ENCODE measurements around the gene KCNJ11.

The KCNJ11 gene

DNA sequence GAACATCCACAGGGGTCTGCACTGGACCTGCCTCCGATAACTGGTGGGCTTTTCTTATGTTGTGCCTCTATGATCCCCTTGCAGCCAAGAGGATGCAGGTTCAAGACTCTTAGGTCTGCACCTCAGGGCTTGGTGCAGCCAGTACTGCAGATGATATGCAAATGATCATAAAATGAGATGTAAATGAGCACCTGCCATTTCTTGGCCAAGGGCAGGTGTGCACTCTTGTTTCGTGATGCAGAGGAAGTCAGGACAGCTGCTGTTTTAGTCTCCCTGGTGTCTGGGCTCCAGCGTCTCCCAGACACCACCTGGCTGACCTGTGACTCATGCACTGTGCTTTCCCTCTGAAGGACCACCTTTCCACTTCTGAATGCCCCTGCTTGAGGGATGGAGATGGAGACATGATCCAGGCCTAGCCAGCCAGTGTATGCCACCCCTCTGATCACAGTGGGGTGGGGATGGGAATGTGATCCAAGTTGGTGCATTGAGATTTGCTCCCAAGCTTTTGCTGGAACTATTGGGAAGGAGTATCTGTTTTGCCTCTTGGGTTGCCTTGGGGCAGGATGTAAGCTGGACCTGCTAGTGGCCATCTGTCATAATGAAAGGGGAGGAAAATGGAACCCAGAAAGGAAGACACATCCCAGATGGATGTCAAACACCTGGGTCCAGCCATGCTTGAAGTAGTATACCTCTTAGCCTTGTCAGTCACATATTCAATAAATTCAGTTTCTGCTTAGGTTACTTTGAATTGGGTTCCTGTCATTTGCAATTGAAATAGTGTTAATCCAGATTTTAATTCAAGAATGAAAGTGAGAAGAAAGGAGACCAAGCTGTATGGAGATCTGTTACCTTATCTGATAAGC, 3.3 kb upstream of the KCNJ11 start:
- no peak for DNase-seq (ENCODE audit: low read depth, low spot score)

DNA sequence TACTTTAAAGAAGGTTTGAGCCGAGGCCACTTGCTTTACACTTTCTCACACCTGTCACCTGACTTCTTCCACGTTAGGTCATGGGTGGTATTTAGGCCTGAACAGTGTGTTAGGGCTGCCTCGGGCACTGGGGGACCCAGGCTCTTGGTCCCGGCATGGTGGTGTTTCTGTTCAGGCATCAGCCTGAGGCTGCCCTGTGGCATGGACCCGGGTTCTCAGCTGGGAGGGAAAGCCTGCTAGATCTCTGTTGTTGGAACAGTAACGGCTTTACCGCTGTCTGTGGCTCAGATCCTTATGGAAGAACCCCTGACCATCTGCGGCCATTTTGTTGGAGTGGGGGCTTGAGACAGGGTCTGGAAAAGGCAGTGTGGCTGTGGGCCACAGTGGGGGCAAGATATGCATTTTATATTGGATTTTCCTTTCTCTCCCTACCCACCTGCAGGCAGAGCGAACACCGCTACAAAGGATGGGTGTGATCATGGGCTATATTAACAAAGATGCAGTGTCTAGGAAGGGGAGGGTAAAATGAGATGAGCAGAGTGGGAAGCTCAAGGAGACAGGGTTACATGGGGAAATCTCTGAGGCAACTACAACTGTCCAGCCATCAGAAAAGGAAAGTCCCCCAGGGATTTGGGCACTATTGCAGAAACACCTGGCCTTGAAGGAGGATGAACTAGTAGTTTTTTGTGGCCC, 1.6 kb upstream of the KCNJ11 start:
- DNase-seq (ENCODE audit: low read depth, low spot score), result no peak

DNA sequence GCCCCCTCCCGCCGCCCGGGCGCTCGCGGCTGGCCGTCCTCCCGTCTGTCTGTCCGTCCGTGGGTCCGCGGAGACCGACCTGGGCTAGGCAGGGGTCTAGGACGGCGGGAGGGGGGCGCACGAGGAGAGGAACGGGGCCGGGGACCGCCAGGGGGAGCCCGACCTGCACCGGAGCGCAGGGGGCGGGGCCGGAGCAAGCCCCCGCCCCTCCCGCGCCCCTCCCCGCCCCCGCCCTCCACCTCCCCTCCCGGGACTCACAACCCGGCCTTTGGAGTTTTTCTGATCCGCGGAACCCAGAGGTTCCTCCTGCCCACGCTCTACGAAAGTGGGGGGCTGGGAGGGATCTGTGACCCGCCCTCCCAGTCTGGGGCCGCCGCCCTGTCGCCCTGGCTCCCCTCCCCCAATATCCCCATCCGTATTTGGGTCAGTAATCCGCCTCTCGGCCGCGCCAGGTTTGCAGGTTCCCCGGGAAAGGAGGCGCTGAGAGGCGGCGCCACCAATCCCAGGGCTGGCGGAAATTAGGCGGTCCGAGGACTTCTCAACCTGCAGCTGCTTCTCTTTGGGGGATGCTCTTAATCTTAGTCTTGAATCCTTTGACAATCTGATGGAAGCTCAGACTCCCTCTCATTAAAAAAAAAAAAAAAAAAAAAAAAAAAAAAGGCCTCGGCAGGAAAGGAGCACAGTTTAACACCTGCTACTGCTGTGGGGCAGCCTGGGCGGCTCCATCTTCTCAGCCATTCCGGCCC, 925 bp upstream of the KCNJ11 start:
- DNase-seq (ENCODE audit: low read depth, low spot score), result no peak

DNA sequence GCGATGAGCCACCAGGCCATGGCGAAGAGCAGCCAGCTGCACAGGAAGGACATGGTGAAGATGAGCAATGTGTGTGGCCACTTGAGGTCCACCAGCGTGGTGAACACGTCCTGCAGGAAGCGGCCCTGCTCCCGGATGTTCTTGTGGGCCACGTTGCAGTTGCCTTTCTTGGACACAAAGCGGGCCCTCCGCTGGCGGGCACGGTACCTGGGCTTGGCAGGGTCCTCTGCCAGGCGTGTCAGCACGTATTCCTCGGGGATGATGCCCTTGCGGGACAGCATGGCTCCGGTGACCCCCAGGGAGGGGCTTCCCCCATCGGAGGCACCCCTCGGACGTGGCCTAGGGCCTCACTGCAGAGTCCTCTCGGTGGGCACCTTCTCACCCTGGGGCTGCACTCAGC, 648 bp downstream of the KCNJ11 start:
- no peak for DNase-seq (ENCODE audit: low read depth, low spot score)

DNA sequence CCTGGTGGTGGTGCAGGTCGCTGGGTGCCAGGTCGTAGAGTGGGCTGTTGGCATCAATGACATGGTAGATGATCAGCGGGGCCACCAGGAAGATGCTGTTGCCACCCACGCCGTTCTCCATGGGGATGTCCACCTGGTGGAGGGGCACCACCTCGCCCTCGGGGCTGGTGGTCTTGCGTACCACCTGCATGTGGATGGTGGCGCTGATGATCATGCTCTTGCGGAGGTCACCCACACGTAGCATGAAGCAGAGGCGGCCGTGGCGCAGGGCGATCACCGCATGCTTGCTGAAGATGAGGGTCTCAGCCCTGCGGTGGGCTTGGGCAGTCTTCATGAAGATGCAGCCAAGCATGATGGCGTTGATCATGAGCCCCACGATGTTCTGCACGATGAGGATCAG, 1.2 kb downstream of the KCNJ11 start:
- no peak for DNase-seq (ENCODE audit: low read depth, low spot score)

DNA sequence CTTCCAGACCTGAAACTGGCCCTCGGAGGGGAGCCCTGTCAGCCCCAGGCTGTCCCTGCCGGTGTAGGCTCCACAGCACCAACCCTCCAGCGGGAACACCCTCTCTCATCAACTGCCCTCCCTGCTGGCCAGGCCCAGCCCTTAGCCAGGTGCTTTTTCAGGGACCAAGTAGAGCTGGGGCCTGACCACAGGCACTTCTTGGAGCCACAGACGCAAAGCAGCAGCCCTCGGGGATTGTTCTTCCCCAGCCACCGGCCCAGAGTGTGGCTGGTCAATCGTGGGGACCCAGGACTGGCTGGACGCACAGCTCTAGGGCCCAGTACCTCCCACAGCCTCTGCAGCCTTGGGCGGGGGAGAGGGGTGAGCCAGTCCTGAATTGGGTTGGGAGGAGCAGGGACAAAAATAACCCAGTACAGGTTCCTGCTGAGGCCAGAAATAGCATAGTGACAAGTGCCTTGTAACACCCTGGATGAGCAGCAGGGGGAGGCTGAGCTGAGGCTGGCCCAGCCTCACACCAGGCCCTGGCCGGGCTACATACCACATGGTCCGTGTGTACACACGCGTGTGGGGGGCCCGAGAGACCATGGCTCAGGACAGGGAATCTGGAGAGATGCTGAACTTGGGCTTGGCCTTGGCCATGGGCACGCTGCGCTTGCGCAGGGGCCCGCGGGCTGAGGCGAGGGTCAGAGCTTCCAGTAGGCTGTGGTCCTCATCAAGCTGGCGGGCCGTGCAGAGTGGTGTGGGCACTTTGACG, 2.0 kb downstream of the KCNJ11 start:
- no peak for DNase-seq (ENCODE audit: low read depth, low spot score)

DNA sequence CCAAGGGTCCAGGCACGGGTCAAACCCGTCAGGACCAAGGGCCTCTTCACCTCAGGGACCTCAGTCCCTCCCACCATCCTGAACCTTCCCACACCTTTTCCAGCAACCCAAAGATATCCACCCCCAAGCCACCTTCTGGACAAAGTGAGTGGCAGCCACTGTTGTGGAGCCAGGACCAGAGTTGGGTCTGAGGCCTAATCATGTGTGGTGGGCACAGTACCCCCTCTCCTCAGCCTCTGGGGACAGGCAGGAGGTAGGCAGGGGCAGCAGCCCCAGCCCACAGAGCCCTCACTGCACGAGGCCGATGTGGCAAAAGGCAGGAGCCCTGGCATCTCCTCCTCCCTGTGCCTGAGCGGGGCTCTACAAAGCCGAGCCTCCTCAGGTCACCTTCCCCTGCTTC, 2.5 kb downstream of the KCNJ11 start:
- DNase-seq (ENCODE audit: low read depth, low spot score), result no peak

DNA sequence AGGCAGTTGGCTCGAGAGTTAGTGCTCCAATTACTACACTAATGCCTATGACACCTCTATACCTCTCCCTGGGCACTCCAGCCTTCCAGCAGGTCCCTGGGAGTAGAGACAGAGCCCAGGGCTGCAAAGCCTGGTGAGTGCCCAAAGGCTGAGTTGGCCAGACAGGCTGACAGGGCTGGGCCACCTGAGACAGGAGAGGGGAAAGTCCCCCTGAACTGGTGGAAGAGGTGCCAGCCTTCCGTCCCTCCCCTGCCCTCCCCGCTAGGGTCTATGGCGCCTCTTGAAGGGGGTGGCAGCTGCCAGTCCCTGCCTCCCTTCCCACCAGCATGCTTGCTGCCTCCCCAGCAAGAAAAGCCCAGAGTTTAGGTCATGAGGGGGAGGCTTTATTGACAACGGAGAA, 3.0 kb downstream of the KCNJ11 start:
- DNase-seq (ENCODE audit: low read depth, low spot score), result no peak

DNA sequence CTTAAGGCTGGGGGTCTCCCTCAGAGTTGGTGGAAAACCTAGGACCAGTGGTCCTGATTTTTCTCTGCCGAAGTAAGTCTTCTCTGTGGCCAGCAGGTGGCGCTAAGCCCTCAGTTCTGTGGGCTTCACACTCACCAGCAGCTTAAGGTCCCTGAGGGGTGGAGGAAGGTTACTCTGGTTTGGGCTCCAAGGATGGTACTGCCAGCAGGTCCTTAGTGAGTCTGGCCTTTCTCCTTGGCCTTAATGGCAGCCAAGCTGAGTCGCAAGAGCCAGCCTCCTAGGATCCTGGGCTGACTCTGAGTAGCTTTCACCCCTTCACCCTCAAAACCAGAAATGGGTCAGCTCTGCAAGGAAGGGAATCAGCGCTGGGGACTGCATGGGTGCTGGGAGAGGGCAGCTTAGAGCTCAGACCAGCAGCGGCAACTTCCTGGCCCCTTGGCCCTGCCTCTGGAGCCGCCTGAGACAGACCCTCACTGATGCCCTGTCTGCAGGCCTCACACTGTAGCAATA, 4.4 kb downstream of the KCNJ11 start:
- peak; percentile 34 for DNase-seq (ENCODE audit: low read depth, low spot score)

DNA sequence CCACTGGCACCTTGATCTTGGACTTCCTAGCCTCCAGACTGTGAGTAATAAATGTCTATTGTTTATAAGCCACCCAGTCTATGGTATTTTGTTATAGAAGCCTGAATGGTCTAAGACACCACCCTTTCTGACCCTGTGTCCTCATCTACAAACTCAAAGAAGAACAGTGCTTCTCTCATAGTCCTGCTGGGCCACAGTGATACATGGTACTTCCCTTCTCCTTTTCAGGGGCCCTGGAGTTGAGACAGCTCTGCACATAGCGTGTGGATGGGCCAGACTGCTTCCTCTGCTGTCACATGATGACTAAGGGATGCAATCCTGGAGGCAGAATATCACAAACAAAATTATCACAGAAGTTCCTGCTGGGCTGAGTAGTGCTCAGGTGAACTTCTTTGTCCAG, 5.0 kb downstream of the KCNJ11 start:
- no peak for DNase-seq (ENCODE audit: low read depth, low spot score)

DNA sequence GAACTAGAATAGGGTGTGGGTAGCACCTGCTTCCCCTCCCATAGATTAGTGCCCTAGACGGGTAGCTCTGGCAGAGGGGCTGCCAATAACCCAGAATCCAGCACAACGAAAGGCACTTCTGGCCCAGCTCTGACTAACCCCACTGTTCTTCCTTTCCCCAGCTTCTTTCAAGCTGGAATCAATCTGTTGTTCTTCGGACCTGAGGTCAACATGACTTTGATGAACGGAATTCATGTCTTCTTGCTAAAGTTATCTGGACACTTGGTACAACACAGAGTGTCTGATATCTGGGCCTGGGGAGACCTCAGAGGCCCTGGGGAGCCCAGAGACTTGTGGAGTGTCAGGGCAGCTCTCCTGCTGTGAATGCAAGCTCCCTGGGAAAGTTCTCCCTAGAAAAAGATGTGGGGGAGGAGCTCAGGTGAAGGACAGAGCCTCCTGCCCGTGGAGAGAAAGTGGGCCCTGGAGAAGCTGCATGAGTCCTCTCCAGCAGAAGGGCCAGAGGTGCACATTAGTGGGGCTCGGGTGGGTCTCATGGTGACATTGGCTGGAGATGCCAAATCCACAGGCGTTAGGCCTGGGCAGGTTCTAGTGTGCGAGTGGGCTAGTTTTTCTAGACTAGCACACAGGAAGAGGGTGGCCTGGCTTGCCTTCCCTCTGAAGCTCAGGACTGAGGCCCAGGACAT, 6.3 kb downstream of the KCNJ11 start:
- no peak for DNase-seq (ENCODE audit: low read depth, low spot score)

DNA sequence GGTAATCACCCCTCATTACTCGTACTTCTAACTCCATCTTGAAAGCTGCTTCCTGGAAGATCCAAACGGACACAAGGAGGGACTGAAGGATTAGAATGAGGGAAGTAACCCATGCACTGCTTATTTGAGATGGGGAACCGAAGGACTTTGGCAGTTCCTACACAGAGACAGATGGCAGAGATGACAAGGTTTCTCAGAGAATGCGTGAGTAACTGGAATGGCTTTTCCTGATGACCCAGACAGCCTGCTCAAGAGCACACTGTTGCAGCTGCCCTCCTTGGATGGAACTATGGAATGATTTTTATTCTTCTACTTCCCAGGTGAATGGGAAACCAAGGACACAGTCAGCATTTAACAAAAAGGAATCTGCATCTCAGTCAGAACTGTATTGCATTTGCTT, 7.3 kb downstream of the KCNJ11 start:
- no peak for DNase-seq (ENCODE audit: low read depth, low spot score)

DNA sequence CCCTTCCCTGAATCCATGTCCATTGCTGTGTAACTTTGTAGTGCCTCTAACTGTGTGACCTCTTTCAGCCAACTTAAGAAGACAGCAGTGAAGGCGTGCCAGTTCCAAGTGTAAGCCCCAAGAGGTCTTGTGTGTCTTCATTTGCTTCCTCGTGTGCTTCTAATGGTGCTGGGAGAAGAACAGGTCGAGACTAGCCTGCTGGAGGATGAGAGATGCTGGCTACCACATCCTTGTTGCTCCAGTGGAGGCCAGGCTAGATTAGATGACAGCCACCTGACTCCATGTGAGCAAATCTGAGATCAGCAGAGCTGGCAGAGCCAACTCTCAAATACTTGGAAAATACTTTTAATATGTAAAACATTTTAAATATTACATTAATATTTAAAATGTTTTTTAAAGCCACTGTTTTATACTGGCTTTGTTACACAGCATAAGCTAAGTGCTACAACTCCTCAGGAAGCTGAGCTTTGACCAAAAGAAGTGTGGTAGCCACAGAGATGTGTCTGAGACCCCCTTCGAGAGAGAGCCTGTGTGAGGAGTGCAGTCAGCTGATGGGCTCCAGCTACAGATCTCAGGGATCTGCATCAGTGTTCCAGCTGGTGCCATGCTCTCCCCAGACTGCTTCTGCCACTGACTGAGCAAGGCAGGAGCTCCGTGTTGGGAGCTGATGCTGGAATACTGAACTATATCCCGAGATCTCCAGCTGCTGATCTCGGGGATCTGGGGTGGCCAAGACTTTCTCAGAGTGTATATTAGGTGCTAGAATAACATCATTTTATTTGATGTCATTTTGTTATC, 8.9 kb downstream of the KCNJ11 start:
- DNase-seq (ENCODE audit: low read depth, low spot score), result no peak

DNA sequence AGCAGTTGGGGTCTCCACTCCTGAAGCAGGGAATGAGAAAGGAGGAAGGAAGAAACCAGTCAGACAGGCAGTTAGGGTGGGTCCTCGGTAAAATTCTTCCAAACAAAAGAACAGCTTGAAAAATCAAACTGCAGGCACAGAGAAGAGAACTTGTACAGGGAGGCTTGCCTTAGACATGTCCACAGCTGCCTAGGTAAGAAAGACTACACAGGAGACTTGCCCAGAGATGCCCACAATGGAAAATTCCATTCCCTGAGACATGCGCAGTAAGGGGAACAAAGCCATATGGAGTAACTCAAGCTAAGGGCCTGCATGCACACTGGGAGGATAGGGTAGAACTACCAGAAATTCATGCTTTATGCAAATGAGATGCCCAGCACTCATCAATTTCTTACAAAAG, 9.8 kb downstream of the KCNJ11 start:
- no peak for DNase-seq (ENCODE audit: low read depth, low spot score)

DNA sequence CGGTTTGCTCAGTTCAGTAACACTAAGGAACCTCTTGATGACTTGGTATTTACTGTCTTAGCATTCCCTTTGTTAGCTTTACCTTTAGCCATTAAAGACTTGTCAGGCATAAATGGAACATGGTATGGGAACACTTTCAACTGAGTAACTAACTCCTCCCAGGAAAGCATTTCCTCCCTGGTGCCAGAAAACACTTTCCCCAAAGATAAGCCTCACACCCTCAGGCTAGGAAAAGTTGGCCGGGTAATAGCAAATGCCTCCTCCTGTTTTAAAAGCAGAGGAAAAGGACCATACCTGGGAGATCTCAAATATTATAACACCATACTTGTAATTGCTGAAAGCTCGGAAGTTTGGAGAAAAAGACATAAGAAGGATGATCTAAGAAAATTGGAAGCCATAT, 12.0 kb downstream of the KCNJ11 start:
- DNase-seq (ENCODE audit: low read depth, low spot score), result no peak

DNA sequence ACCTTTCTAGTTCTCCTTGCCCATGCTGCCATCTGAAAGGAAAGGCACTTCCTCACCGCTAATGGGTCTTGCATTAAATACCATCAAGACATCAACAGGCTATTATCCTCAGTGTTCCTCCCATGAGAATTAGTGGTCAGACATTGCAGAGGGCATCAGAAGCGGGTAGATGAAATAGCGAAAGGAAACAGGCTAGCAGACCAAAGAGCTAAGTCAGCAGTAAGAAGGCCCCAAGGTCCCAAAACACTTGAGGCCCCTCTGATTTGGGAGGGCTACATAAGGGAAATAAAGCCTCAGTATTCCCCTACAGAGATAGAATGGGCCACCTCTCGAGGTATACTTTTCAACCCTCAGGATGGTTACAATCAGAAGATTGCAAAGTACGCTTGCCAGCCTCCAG, 12.9 kb downstream of the KCNJ11 start:
- no peak for DNase-seq (ENCODE audit: low read depth, low spot score)

DNA sequence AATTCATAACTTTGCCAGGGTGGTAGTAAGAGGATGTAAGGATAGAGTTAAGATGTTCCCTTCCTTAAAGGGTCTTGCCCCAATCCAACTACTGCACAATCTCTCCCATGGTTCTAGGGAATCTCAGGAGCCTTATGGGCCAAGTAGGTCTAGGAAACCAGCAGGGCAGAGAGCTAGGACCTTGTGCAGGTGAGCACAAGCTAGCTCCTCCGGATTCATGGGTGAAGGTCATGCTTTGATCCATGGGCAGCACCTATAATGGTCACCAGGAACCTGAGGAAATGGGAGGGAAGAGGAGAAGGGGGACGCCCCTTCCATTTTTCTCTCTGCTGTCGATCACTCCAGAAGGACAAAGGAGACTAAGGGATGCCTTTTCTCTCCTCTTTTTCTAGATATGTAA, 16.8 kb downstream of the KCNJ11 start:
- DNase-seq (ENCODE audit: low read depth, low spot score), result no peak

DNA sequence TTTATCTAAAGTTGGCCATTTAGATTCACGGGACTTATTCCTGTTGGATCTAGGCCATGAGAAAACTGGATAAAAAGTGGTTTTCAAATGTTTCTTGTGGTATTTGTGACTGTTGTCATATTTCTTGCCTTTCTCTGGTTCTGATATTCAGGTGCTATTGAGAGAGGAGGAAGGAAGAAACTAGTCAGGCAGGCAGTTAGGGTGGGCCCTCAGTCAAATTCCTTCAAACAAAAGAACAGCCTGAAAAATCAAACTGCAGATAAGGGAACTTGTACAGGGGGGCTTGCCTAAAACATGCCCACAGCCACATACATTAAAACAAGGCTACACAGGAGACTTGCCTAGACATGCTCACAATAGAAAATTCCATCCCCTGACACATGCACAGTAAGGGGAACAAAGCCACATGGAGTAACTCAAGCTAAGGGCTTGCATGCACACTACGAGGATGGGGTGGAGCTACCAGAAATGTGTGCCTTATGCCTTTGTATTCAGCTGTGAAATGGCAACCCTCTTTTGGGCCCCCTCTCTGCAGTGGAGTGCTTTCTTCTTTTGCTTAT, 18.7 kb downstream of the KCNJ11 start:
- DNase-seq (ENCODE audit: low read depth, low spot score), result no peak

DNA sequence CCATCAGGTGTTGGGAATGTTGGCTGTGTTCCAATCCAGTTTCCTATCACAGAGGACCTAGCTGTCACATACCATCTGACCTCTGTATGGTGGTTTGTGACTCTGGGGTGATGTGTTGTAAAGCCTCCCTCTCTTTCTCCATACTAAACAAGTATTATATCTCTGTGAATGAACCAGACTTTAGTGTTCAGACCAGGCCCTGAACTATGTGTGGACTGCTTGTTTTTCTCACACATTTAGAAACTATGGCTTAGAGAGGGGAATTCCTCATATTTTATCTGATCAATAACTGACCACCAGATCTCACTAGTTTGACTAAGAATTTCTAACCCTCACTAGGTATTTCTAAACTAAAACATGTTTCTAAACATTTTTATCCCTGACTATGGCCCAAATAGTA, 19.4 kb downstream of the KCNJ11 start:
- no peak for DNase-seq (ENCODE audit: low read depth, low spot score)

DNA sequence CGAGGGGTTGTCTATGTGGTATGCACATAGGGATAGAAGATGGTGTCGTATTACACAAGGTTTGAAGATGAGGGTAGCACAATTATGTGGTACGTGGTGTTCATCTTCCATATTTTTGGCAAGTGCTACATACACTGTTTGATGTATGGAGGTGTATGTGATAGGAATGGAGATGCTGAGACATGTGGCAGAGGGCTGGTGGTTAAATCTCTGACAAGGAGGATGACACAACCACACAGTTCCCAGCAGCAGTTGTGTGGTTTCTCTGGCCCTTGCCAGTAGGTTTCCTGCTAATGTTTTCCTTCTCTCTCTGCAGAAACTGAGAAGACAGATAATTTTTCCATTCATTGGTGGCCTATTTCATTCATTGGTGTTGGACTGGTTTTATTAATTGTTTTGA, 19.9 kb downstream of the KCNJ11 start:
- no peak for DNase-seq (ENCODE audit: low read depth, low spot score)

Data from brain pericyte (primary cell).